ENCODE data around the gene CDH4. TPM values are rescaled to one million over a fixed set of nuclear protein-coding genes. Genes with fewer than 3 reads are reported as not detected.

CDH4 gene
- total and polyA plus RNA-seq, 2 of the 8 experiments (the other 6 are each of a cell fraction or from before 2014, with no cell fraction given), result 4.3 to 7.9 TPM

- no peaks in the 10 kb centered on the region for H3K36me3 ChIP-seq (ENCODE audit: control insufficient read depth in 2 of 4, insufficient read depth in 4 of 4, low read length in 3 of 4)
- H2BK20ac ChIP-seq (ENCODE audit: low read length), result no peak overlapping the region
- peaks cover 10% of the 10 kb centered on the region; the same call in 1 of the 2 replicates for H3K23me2 ChIP-seq (ENCODE audit: low read depth, low read length)
- H3K18ac ChIP-seq (ENCODE audit: extremely low read depth, low read length), result no peak overlapping the region
- no peaks in the 10 kb centered on the region for H3K9me3 ChIP-seq (ENCODE audit: insufficient read depth in 2 of 2, low read depth in 1 of 2, low read length in 1 of 2)
- H3K14ac ChIP-seq (ENCODE audit: insufficient read length), result no peak overlapping the region
- H2BK120ac ChIP-seq (replicated peaks; ENCODE audit: low read depth, low read length), result no peak overlapping the region
- peaks cover 1 to 2% of the 10 kb centered on the region in 2 experiments for H4K20me1 ChIP-seq (replicated peaks in 1 of 2; ENCODE audit: control insufficient read depth in 1 of 2, insufficient read depth in 2 of 2, low read length in 2 of 2)
- H3K56ac ChIP-seq (replicated peaks; ENCODE audit: insufficient read length, low read depth, low read length), result no peak overlapping the region
- POLR2A ChIA-PET (ENCODE audit: partially characterized antibody), result interaction anchor here (0.6 kb wide), 1 partner anchor 9 kb away, joined by 4 read pairs; no protein-coding TSS in a partner anchor
- DNase-seq (ENCODE audit: low read depth in 1 of 2, low spot score in 2 of 2) (no peak), FAIRE-seq (no peak)
- H3K27me3 ChIP-seq (replicated peaks in 1 of 4; ENCODE audit: control insufficient read depth in 3 of 4, extremely low read depth in 1 of 4, insufficient read depth in 3 of 4, low read length in 3 of 4), result peaks cover 0 to 4% (median 0%) of the 10 kb centered on the region in 4 experiments; a peak in 2 of 7 replicates
- H3K4me1 ChIP-seq (replicated peaks in 1 of 4; ENCODE audit: control insufficient read depth in 3 of 4, insufficient read depth in 4 of 4, low read length in 3 of 4), result no peaks in the 10 kb centered on the region
- no peak overlapping the region for H2AK5ac ChIP-seq (ENCODE audit: low read depth, low read length)
- no peak overlapping the region for H3K9ac ChIP-seq (replicated peaks in 1 of 4; ENCODE audit: extremely low read depth in 1 of 4, low read depth in 3 of 4, low read length in 3 of 4)
- H4K91ac ChIP-seq (replicated peaks; ENCODE audit: insufficient read length, low read length), result no peak overlapping the region
- H3K23ac ChIP-seq (ENCODE audit: insufficient read length), result no peak overlapping the region
- H4K8ac ChIP-seq (ENCODE audit: extremely low read depth, insufficient read depth, low read length), result no peak overlapping the region
- H2BK5ac ChIP-seq (ENCODE audit: low read depth, low read length), result no peak overlapping the region
- H2BK12ac ChIP-seq (ENCODE audit: low read depth, low read length), result no peak overlapping the region
- CTCF ChIA-PET (ENCODE audit: partially characterized antibody), result interaction anchor here (0.5 to 1.7 kb wide), 23 partner anchors 10 to 709 kb away, joined by 3 to 20 read pairs (median 4); no protein-coding TSS in a partner anchor
- no peak overlapping the region for H3K27ac ChIP-seq (ENCODE audit: low read depth, low read length)
- H2BK15ac ChIP-seq (ENCODE audit: low read length), result no peak overlapping the region
- H3K4me3 ChIP-seq (ENCODE audit: extremely low read depth in 1 of 4, insufficient read depth in 2 of 4, low read depth in 3 of 4, low read length in 4 of 4), result no peak overlapping the region
- WGBS, 2 experiments (ENCODE audit: extremely low coverage in 1 of 2, insufficient coverage in 1 of 2, insufficient read length in 1 of 2, insufficient replicate concordance in 2 of 2, low coverage in 1 of 2, low lambda C conversion rate in 2 of 2, missing lambda C conversion rate in 1 of 2), result 85% methylated on average over 11 of the region's 13 CpGs; no CpG with 5 or more reads in 1 of the 2 experiments
- H3K79me1 ChIP-seq (ENCODE audit: low read depth, low read length), result no peaks in the 10 kb centered on the region
- H3K4ac ChIP-seq (replicated peaks; ENCODE audit: insufficient read length, low read depth, low read length), result no peak overlapping the region
- H3K4me2 ChIP-seq (ENCODE audit: insufficient read depth in 1 of 2, low read depth in 2 of 2, low read length in 2 of 2), result no peak overlapping the region
- no peak overlapping the region for H4K5ac ChIP-seq (ENCODE audit: insufficient read length, low read depth, low read length)
- H2AFZ ChIP-seq (ENCODE audit: low read length), result no peak overlapping the region
- no peaks in the 10 kb centered on the region for H3K79me2 ChIP-seq (ENCODE audit: control insufficient read depth in 1 of 2, insufficient read depth in 2 of 2, low read length in 2 of 2)
Observed at GRCh38 chr20:61895686-61896057, 643.6 kb downstream of the CDH4 start.

Measured in H1 (cell line).